Activated B cell treated with CpG ODN at 0.5 μM for 24 hours (primary cell): ENCODE results near the gene SNX10. TPM values are rescaled to one million over a fixed set of nuclear protein-coding genes. Genes with fewer than 3 reads are reported as not detected.

Source experiments
- ATAC-seq: fragments of 200-7000 bp; cut with Tn5 transposase; one replicate; pipeline ENCODE4 v1.10.0; 2021; ENCODE audit warnings: low read depth, mild to moderate bottlenecking, moderate library complexity
- CTCF ChIA-PET: fragments of 350-600 bp; sonication (Branson Sonifier 250); formaldehyde crosslinking; loops from one replicate; lab custom pipeline; 2021; ENCODE audit warnings: antibody characterized with exemption; lab: Charles Lee
- POLR2A ChIA-PET: fragments of 350-600 bp; sonication (Branson Sonifier 250); formaldehyde crosslinking; loops from one replicate; lab custom pipeline; 2021; ENCODE audit warnings: antibody characterized with exemption; lab: Charles Lee
- DNase-seq: peaks from one replicate; pipeline ENCODE4 v3.0.0; 2022
- H3K27ac Mint-ChIP-seq: one replicate; pipeline ENCODE4 v1.8.0; 2020; ENCODE audit warnings: mixed read lengths
- H3K27me3 Mint-ChIP-seq: one replicate; pipeline ENCODE4 v1.8.0; 2021; ENCODE audit warnings: mixed read lengths
- H3K36me3 Mint-ChIP-seq: one replicate; pipeline ENCODE4 v1.8.0; 2021; ENCODE audit warnings: low read depth, mixed read lengths
- H3K4me1 Mint-ChIP-seq: one replicate; pipeline ENCODE4 v1.8.0; 2021; ENCODE audit warnings: mixed read lengths
- H3K4me3 Mint-ChIP-seq: one replicate; pipeline ENCODE4 v1.8.0; 2020; ENCODE audit warnings: mild to moderate bottlenecking, mixed read lengths
- H3K9me3 Mint-ChIP-seq: one replicate; pipeline ENCODE4 v1.8.0; 2020; ENCODE audit warnings: mixed read lengths
- CTCF ChIP-seq: fragments of 200-600 bp; IDR thresholded peaks from one replicate; pipeline ENCODE4 v1.8.0; 2022; ENCODE audit warnings: antibody characterized with exemption, mild to moderate bottlenecking
- intact Hi-C: fragments of 100-400 bp; cut with micrococcal nuclease; formaldehyde crosslinking; loops from one replicate; pipeline ENCODE4 v1.15.1; 2024
- total RNA-seq: library from RNA; stranded (reverse); gene quantifications from 2 replicates; pipeline ENCODE4 v1.2.3, GENCODE V29; 2022

The SNX10 gene
- total RNA-seq, 1 donor from 2014 or later = 32.3 TPM

DNA sequence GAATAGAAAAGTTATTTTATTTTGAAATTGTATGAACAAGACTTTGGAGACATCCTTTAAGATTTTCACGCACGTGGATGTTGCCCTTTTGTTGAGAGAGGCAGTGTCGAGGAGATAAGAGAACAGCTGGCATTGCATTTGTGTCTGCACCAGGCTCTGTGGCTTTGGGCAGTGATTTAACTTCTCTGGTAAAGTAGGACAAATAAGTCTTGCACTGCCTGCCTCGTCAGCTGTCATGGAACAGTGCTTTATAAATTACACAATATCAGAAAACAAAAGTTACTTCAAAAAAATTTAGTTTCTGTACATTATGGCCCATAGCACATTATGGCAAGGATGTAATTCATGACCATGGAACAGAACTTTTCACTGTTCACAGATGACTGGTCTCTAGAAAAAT lies 20.1 kb downstream of the SNX10 start:
- intact Hi-C loops = no loop called here
- DNase-seq (no peak), ATAC-seq (no peak)
- POLR2A ChIA-PET = interaction anchor here (1.9 kb wide), 1 partner anchor 8 kb away, joined by 5 read pairs; no protein-coding TSS in a partner anchor
- Mint-ChIP-seq H3K9me3 (no peaks in the 10 kb centered on the region), H3K4me1 (peaks cover 65% of the 10 kb centered on the region), H3K27ac (peak overlapping the region; percentile 46), H3K4me3 (no peak overlapping the region), H3K27me3 (no peaks in the 10 kb centered on the region), H3K36me3 (peaks cover 42% of the 10 kb centered on the region)
- CTCF ChIA-PET = no interaction called here
- no peak for TF ChIP-seq CTCF

- ChIA-PET CTCF (interaction anchor here (0.7 to 1.2 kb wide), 2 partner anchors 12 to 48 kb away, joined by 3 read pairs; no protein-coding TSS in a partner anchor), POLR2A (no interaction called here)
- H3K36me3 Mint-ChIP-seq = peaks cover 25% of the 10 kb centered on the region
- TF ChIP-seq CTCF = no peak
- peaks cover 74% of the 10 kb centered on the region for H3K4me1 Mint-ChIP-seq
- no peak overlapping the region for H3K4me3 Mint-ChIP-seq
- no peak for DNase-seq
- no peaks in the 10 kb centered on the region for H3K9me3 Mint-ChIP-seq
- H3K27ac Mint-ChIP-seq = peak overlapping the region; percentile 50
- H3K27me3 Mint-ChIP-seq = no peaks in the 10 kb centered on the region
- intact Hi-C loops = no loop called here
- ATAC-seq = no peak
These were observed 25.5 kb downstream of the SNX10 start for GRCh38 chr7:26317211-26317610.

GRCh38 chr7:26318921-26319320 lies 27.3 kb downstream of the SNX10 start:
- H3K36me3 Mint-ChIP-seq = peaks cover 32% of the 10 kb centered on the region
- peak overlapping the region; percentile 77 for H3K27ac Mint-ChIP-seq
- H3K4me1 Mint-ChIP-seq = peaks cover 68% of the 10 kb centered on the region
- ChIA-PET CTCF (interaction anchor here (1.0 to 1.6 kb wide), 4 partner anchors 14 to 228 kb away, joined by 3 to 5 read pairs (median 4); no protein-coding TSS in a partner anchor), POLR2A (interaction anchor here (1.0 to 1.5 kb wide), 3 partner anchors 8 to 25 kb away, joined by 4 to 5 read pairs (median 4); no protein-coding TSS in a partner anchor)
- no peaks in the 10 kb centered on the region for H3K9me3 Mint-ChIP-seq
- no peak for TF ChIP-seq CTCF
- intact Hi-C loops = loop anchor here (1.0 kb wide), 1 partner anchor 10 kb away; no protein-coding TSS in a partner anchor
- DNase-seq (no peak), ATAC-seq (no peak)
- no peaks in the 10 kb centered on the region for H3K27me3 Mint-ChIP-seq
- no peak overlapping the region for H3K4me3 Mint-ChIP-seq

DNA sequence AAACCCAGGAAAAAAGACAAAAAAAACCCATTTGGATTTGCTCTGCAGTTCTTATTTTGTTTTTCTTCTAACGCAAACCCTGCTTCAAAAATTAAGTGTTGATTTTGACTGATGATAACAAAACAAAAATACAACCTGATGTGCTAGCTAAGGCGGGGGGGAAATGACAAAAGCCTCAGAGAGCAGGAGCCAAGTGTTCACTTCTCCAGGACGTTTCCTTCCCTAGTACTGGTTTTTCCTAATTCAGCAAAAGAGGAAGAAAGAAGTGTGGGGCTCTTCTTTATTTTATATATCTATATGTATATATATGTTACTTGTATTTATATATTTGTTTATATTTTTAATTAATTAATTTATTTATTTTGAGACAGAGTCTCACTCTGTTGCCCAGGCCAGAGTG lies 28.0 kb downstream of the SNX10 start:
- peaks cover 34% of the 10 kb centered on the region for H3K36me3 Mint-ChIP-seq
- peak overlapping the region; percentile 66 for H3K27ac Mint-ChIP-seq
- intact Hi-C loops = loop anchor here (1.0 kb wide), 1 partner anchor 10 kb away; no protein-coding TSS in a partner anchor
- no peak overlapping the region for H3K4me3 Mint-ChIP-seq
- POLR2A ChIA-PET = interaction anchor here (0.6 to 1.5 kb wide), 4 partner anchors 9 to 39 kb away, joined by 4 to 6 read pairs (median 4); no protein-coding TSS in a partner anchor
- TF ChIP-seq CTCF = no peak
- peaks cover 60% of the 10 kb centered on the region for H3K4me1 Mint-ChIP-seq
- H3K9me3 Mint-ChIP-seq = no peaks in the 10 kb centered on the region
- CTCF ChIA-PET = interaction anchor here (1.0 to 1.3 kb wide), 2 partner anchors 15 to 229 kb away, joined by 3 to 4 read pairs; no protein-coding TSS in a partner anchor
- DNase-seq = no peak
- no peaks in the 10 kb centered on the region for H3K27me3 Mint-ChIP-seq
- no peak for ATAC-seq

DNA sequence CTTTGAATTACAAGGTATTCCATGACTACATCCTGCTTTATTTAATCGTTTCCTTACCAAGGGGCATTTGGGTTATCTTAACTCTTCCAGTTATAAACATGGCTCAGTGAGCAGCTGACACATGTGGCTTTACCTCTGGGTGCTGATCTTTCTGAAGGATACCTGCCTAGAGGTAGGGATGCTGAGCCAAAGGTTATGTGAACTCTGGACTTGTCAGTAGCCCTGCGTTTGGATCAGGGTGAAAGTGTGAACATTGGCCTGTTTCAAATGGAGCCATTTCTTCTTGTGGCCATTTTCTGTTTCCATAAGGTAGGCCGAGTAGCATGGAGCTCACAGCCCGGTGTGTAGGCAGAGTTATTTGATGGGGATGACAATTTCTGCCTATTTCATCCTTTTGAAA lies 29.2 kb downstream of the SNX10 start:
- TF ChIP-seq CTCF = no peak
- POLR2A ChIA-PET = interaction anchor here (0.5 kb wide), 1 partner anchor 126 kb away, joined by 4 read pairs; no protein-coding TSS in a partner anchor
- no peak overlapping the region for H3K4me3 Mint-ChIP-seq

More for the DNA sequence above, 29.2 kb downstream of the SNX10 start:
- H3K36me3 Mint-ChIP-seq = peaks cover 34% of the 10 kb centered on the region
- CTCF ChIA-PET = interaction anchor here (0.7 kb wide), 1 partner anchor 360 kb away, joined by 3 read pairs; no protein-coding TSS in a partner anchor
- H3K9me3 Mint-ChIP-seq = no peaks in the 10 kb centered on the region
- DNase-seq = no peak
- peak overlapping the region; percentile 50 for H3K27ac Mint-ChIP-seq
- H3K27me3 Mint-ChIP-seq = no peaks in the 10 kb centered on the region
- intact Hi-C loops = no loop called here
- peaks cover 50% of the 10 kb centered on the region for H3K4me1 Mint-ChIP-seq
- ATAC-seq = no peak
